ENCODE results near the gene NRAP. TPM values are rescaled to one million over a fixed set of nuclear protein-coding genes. Genes with fewer than 3 reads are reported as not detected.

The NRAP gene
- total and polyA plus RNA-seq, 2 donors (not counting 3 experiments of a cell fraction or from before 2014, with no cell fraction given) = not detected

GRCh38 chr10:113705344-113705652 lies 41.5 kb upstream of the NRAP start:
- BruUV-seq (replicated peaks) = no TSS peak
- H3K36me3 ChIP-seq (ENCODE audit: control insufficient read depth in 2 of 2, extremely low read depth in 1 of 2, insufficient read depth in 2 of 2, low read length in 2 of 2) = peaks cover 0 to 5% of the 10 kb centered on the region in 2 experiments
- intact Hi-C loops (cut with micrococcal nuclease) = loop anchor here (1.0 to 5.0 kb wide), 6 partner anchors 26 to 600 kb away; partner anchors contain the start of genes ADRB1 and CASP7
- peaks cover 20% of the 10 kb centered on the region for H3K4me1 ChIP-seq (ENCODE audit: control insufficient read depth, extremely low read depth, insufficient read depth, low read length)
- H2AFZ ChIP-seq (ENCODE audit: low read depth, low read length) = no peak overlapping the region
- ChIA-PET POLR2A (no interaction called here), CTCF (interaction anchor here (0.9 to 3.1 kb wide), 8 partner anchors 11 to 1425 kb away, joined by 3 to 52 read pairs (median 7); partner anchors contain the start of gene CASP7)
- no peaks in the 10 kb centered on the region for H3K27me3 ChIP-seq (ENCODE audit: control insufficient read depth in 2 of 2, insufficient read depth in 2 of 2, low read length in 2 of 2)
- dilution Hi-C loops (cut with MboI; ENCODE audit: extremely low pct_ligation_motif_present, low sequenced_read_pairs) = no loop called here
- H3K9me3 ChIP-seq (replicated peaks; ENCODE audit: control insufficient read depth, insufficient read depth, low read length) = no peaks in the 10 kb centered on the region
- FAIRE-seq = no peak
- no peak overlapping the region for H3K27ac ChIP-seq (ENCODE audit: insufficient read depth, low read depth, low read length)
- TF ChIP-seq FOS (IDR thresholded peaks at IDR 0.05; ENCODE audit: borderline replicate concordance, insufficient read depth, low read length) (no peak), MAX (IDR thresholded peaks at IDR 0.05; ENCODE audit: insufficient read depth, insufficient read length) (no peak), CTCF (IDR thresholded peaks at IDR 0.05; ENCODE audit: extremely low read depth in 1 of 2, insufficient read depth in 1 of 2, low read depth in 1 of 2, low read length in 2 of 2) (no peak), MYC (IDR thresholded peaks at IDR 0.05; ENCODE audit: low read depth, low read length) (no peak), POLR2AphosphoS5 (IDR thresholded peaks at IDR 0.05; ENCODE audit: insufficient read depth, low read depth, low read length) (no peak), GATA2 (IDR thresholded peaks at IDR 0.05; ENCODE audit: insufficient read depth, insufficient read length, low read depth, low read length) (no peak), POLR2A (IDR thresholded peaks at IDR 0.05; ENCODE audit: low read depth, low read length) (no peak), EZH2 (IDR thresholded peaks at IDR 0.05; ENCODE audit: borderline replicate concordance, low read depth, low read length, severe bottlenecking) (no peak), JUN (IDR thresholded peaks at IDR 0.05; ENCODE audit: borderline replicate concordance, insufficient read depth, insufficient read length, low read depth) (no peak)
- no peaks in the 10 kb centered on the region for H3K9me1 ChIP-seq (replicated peaks; ENCODE audit: control insufficient read depth, extremely low read depth, insufficient read depth, low read length)
- no peaks in the 10 kb centered on the region for H4K20me1 ChIP-seq (replicated peaks; ENCODE audit: control insufficient read depth, extremely low read depth, insufficient read depth, low read length)
- no peaks in the 10 kb centered on the region for H3K79me2 ChIP-seq (ENCODE audit: control insufficient read depth, insufficient read depth, low read length)
- no peak overlapping the region for H3K4me3 ChIP-seq (replicated peaks in 1 of 3; ENCODE audit: insufficient read depth in 1 of 3, low read depth in 1 of 3, low read length in 3 of 3)
- H3K4me2 ChIP-seq (ENCODE audit: insufficient read depth, low read length) = no peak overlapping the region
- no peak overlapping the region for H3K9ac ChIP-seq (replicated peaks; ENCODE audit: extremely low read depth, insufficient read depth, low read length)
- DNase-seq (ENCODE audit: low read depth, low spot score) = no peak

All from endothelial cell of umbilical vein (primary cell).